Muscle layer of colon (tissue), 2 donors: ENCODE results near the gene LDLRAD3.

Source experiments
- H3K27ac ChIP-seq: one replicate; pipeline ENCODE4 v1.7.0; 2013; ENCODE audit warnings: low read depth, mild to moderate bottlenecking, low read length, moderate library complexity
- H3K27me3 ChIP-seq, 2 donors: one replicate each; pipeline ENCODE4 v1.7.0; 2013; ENCODE audit warnings: low read length in 2 of 2, mild to moderate bottlenecking in 2 of 2; ENCODE audit not compliant: insufficient read depth in 2 of 2, control insufficient read depth in 1 of 2
- H3K36me3 ChIP-seq: one replicate; pipeline ENCODE4 v1.7.0; 2013; ENCODE audit warnings: mild to moderate bottlenecking, low read length; ENCODE audit not compliant: insufficient read depth
- H3K4me1 ChIP-seq: one replicate; pipeline ENCODE4 v1.7.0; 2013; ENCODE audit warnings: mild to moderate bottlenecking, low read length; ENCODE audit not compliant: insufficient read depth
- H3K4me3 ChIP-seq, 2 donors: one replicate each; pipeline ENCODE4 v1.7.0; 2013; ENCODE audit warnings: low read length in 2 of 2, low read depth in 1 of 2, mild to moderate bottlenecking in 1 of 2, moderate library complexity in 1 of 2
- H3K9ac ChIP-seq: one replicate; pipeline ENCODE4 v1.7.0; 2013; ENCODE audit warnings: low read length
- H3K9me3 ChIP-seq: one replicate; pipeline ENCODE4 v1.7.0; 2013; ENCODE audit warnings: mild to moderate bottlenecking, low read length
- donor health status: abdominal sarcoma.
- donor health status: Adenocarcinoma of cecum.

LDLRAD3 gene

DNA sequence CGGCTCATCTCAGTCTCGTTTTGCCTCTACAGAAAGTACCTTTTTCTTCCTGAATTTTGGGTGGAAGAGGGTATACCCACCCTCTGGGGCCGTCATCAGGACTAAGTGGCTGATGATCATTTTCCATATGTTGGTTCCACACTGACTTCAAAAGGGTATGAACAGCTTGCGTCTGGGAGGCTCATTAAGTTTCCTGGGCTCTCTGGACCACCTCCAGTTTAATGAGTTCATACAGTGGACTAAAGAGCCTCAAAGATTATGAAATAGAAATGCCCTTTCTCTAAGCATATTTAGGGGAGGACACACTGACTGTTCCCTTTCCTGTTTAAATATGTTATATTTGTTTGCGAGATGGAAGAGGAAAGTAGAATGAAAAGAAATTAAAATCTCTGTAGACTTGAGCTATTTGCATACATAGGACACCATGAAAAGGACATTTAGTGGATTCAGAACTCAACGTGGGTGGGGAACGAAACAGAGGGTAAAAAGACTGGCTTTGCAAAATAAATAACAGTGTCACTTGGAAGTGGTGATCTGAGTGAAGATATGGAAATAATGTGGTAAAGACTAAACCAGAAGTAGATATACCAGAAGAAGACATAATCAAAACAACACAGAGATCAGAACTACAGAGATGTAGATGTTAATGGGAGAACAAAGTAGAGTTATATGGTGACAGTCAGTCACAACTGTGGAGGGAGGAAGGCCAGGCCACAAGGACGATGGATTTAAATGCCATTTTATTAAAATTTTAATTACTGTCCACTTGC lies 18.7 kb downstream of the LDLRAD3 start:
- H3K9me3 ChIP-seq, result no peaks in the 10 kb centered on the region
- H3K27me3 ChIP-seq, result no peaks in the 10 kb centered on the region
- no peak overlapping the region for H3K9ac ChIP-seq
- H3K36me3 ChIP-seq, result no peaks in the 10 kb centered on the region
- H3K4me1 ChIP-seq, result peaks cover 7% of the 10 kb centered on the region
- no peak overlapping the region for H3K4me3 ChIP-seq
- no peak overlapping the region for H3K27ac ChIP-seq

DNA sequence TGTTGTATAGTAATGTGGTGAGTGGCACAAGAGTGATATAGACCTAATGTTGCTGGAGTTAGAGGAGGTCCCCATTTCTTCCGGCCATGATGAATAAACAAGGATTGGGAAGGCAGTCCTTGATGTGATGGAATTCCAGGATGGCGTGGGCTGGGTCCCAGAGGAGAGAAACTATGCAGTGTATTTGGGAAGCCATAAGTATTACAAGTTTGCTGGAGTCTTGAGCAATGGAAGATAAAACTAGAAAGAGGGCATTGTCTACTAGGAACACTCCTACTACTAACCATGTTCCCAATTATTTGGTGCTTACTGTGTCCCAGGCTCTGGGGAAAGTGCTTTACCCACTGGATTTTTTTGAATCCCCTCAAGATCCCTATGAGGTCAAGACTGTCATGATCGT lies 20.0 kb downstream of the LDLRAD3 start:
- Histone ChIP-seq H3K36me3 (no peaks in the 10 kb centered on the region), H3K4me1 (peaks cover 14% of the 10 kb centered on the region), H3K9me3 (no peaks in the 10 kb centered on the region)

DNA sequence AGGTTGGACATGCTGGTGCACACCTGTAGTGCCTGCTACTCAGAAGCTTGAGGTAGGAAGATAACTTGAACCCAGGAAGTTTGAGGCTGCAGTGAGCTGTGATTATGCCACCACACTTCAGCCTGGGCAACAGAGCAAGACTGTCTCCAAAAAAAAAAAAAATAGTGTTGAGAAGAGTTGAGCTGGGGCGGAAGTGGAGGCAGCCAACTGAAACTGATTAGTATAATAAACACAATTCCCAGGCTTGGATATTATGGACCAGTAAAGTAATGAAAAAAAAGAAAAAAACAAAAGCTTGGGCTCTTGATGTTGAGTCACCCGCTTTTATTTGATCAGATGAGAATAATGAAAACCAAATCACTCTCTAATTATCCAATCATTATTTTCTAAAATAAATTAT lies 21.0 kb downstream of the LDLRAD3 start:
- Histone ChIP-seq H3K4me1 (peaks cover 22% of the 10 kb centered on the region), H3K4me3 (no peak overlapping the region), H3K27ac (no peak overlapping the region)

More for the DNA sequence above, 20.0 kb downstream of the LDLRAD3 start:
- Histone ChIP-seq H3K27me3 (no peaks in the 10 kb centered on the region), H3K27ac (no peak overlapping the region), H3K9ac (no peak overlapping the region), H3K4me3 (no peak overlapping the region)

DNA sequence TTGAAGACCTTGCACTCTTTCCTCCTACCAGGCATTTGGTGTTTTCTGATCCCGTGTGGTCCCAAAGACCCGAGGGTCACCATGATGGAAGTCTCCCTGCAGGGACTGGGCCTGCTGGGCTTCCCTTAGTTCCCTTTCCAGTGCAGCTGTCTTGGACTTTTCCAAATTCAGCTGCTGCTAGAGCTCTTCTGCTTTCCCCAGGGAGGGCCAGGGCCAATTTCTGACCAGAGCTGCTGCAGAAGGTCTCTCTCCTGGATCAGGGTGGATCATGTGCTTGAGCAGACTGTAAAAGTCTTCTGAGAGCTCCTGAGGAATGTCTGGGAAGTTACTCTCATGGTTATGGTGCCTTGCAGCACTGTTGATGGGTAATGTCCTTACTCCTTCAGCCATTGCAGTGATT lies 23.2 kb downstream of the LDLRAD3 start:
- Histone ChIP-seq H3K9ac (no peak overlapping the region), H3K27ac (no peak overlapping the region), H3K4me1 (peaks cover 26% of the 10 kb centered on the region), H3K4me3 (no peak overlapping the region), H3K9me3 (no peaks in the 10 kb centered on the region), H3K27me3 (no peaks in the 10 kb centered on the region), H3K36me3 (no peaks in the 10 kb centered on the region)

More for the DNA sequence above, 21.0 kb downstream of the LDLRAD3 start:
- Histone ChIP-seq H3K36me3 (no peaks in the 10 kb centered on the region), H3K9me3 (no peaks in the 10 kb centered on the region), H3K27me3 (no peaks in the 10 kb centered on the region), H3K9ac (no peak overlapping the region)

DNA sequence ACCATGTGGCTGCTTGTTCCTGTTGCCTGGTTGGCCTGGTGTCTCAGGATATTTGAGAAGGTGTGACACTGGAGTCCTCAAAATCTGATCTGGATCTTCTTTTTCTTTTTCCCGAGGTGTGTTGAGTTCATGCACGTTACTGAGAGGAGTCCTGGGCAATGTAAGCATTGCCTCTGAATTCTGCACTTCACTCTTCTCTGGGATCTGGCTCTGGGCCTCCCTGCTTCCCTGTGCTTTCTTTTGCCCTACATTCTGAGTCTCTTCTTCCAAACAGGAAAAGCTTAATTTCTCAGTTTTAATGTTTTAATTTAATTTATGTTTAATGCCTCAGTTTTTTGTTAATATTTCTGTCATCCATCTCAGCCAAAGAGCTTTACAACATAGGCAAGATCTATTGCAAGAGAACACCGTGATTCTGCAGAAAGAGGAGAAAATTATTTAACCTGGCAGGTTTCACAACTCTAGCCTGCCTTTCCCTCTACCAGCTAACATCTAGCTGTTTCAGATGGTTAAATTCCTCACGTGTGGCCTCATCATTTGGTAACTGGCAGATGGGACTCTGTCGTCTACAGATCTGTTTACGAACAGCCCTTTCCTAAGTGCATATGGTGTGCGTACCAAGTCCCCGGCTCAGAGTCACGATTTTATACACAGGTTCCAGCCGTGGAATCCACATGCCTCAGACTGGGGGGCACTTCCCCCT lies 24.7 kb downstream of the LDLRAD3 start:
- no peak overlapping the region for H3K4me3 ChIP-seq
- no peak overlapping the region for H3K27ac ChIP-seq
- no peaks in the 10 kb centered on the region for H3K9me3 ChIP-seq
- H3K27me3 ChIP-seq, result no peaks in the 10 kb centered on the region
- no peaks in the 10 kb centered on the region for H3K36me3 ChIP-seq
- H3K9ac ChIP-seq, result no peak overlapping the region
- H3K4me1 ChIP-seq, result peaks cover 26% of the 10 kb centered on the region

DNA sequence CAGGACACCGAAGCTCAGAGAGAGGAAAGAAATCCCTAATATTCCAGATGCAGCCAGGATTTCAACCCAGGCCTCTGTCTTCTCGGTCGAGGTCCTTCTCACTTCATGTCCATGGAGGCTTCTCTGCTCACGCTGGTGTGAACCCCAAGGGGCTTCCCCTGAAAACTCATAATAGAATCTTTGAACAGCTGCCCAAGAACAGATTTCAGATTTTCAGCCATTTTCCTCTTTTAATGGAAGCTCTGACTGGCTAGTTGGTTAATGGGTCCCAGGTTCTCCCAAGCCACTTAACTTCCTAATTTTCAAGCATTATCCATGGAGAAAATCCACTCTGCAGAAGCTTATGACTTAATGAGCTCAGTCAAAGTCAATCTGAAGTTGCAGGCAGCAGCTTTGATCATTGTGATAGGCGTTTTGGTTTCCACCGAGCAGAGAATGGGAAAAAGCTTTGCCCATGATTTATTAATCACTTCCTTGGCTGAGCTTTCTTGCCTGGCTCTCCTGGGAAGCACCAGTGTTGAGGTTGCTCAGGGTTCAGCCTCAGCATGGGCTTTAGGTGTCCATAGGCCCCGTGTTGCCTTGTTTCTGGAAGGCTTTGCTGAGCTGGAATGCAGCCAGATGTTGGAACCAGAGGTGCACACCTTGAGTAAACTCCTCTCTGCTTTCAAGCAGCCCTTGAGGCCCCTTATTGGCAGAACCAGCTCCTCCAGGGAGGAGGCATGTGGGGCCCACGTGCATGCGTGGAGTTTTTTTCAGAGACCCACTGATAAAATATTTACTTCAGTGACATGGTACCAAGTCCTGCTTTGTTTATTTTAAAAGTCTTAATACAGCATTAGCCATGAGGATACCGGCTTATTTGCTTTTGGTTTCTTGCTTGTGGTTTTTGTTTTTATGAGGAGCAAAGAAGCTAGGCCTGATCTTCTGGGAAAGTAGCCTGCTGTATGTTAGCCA lies 25.5 kb downstream of the LDLRAD3 start:
- H3K4me1 ChIP-seq, result peaks cover 26% of the 10 kb centered on the region
- H3K9ac ChIP-seq, result no peak overlapping the region
- no peaks in the 10 kb centered on the region for H3K9me3 ChIP-seq
- no peak overlapping the region for H3K4me3 ChIP-seq
- no peaks in the 10 kb centered on the region for H3K36me3 ChIP-seq
- H3K27me3 ChIP-seq, result no peaks in the 10 kb centered on the region
- H3K27ac ChIP-seq, result no peak overlapping the region

DNA sequence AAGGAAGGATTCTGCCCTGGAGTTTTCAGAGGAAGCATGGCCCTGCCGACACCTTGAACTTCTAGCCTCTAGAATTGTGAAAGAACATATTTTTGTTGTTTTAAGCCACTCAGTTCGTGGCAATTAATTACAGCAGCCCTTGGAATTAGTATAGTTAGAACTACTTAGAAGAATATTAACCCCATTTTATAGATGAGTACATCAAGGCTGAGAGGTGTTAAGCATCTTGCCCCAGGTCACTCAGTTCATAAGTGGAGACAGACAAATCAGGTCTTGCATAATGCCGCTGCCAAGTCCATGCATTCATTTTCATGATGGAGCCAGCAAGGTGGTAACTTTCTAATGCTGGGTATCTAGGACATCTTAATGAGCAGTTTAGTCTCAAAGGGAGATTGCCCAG lies 26.6 kb downstream of the LDLRAD3 start:
- H3K4me3 ChIP-seq, result no peak overlapping the region

DNA sequence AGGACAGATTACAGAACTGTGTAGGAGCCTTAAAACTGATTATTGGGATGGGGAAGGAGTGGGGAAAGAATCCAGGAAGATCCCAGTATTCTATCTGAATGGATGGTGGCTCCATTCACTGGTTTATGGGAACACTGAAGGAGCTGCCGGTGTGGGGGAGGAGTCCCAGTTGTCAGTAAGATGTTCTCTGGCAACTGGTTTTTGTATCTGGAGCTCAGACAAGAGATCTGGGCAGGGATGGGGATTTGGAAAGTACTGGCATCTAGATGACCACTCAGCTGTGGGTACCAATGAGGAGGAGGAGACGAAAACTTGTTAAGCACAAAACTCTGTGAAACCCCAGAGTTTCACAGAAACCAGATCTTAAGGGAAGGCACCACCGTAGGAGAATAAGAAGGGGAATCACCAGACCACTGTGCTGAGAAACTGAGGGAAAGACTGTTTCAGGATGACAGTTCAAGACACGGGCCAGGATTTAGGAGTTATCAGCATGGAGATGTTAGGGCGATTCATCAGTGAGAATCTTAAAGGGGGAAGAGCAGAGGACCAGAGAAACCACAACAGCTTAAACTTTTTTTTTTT lies 28.1 kb downstream of the LDLRAD3 start:
- Histone ChIP-seq H3K36me3 (no peaks in the 10 kb centered on the region), H3K9me3 (no peaks in the 10 kb centered on the region), H3K27me3 (no peaks in the 10 kb centered on the region), H3K4me1 (peaks cover 25% of the 10 kb centered on the region), H3K9ac (no peak overlapping the region), H3K4me3 (no peak overlapping the region), H3K27ac (no peak overlapping the region)

More for the DNA sequence above, 26.6 kb downstream of the LDLRAD3 start:
- Histone ChIP-seq H3K36me3 (no peaks in the 10 kb centered on the region), H3K27me3 (no peaks in the 10 kb centered on the region), H3K9ac (no peak overlapping the region), H3K9me3 (no peaks in the 10 kb centered on the region), H3K27ac (no peak overlapping the region), H3K4me1 (peaks cover 26% of the 10 kb centered on the region)

DNA sequence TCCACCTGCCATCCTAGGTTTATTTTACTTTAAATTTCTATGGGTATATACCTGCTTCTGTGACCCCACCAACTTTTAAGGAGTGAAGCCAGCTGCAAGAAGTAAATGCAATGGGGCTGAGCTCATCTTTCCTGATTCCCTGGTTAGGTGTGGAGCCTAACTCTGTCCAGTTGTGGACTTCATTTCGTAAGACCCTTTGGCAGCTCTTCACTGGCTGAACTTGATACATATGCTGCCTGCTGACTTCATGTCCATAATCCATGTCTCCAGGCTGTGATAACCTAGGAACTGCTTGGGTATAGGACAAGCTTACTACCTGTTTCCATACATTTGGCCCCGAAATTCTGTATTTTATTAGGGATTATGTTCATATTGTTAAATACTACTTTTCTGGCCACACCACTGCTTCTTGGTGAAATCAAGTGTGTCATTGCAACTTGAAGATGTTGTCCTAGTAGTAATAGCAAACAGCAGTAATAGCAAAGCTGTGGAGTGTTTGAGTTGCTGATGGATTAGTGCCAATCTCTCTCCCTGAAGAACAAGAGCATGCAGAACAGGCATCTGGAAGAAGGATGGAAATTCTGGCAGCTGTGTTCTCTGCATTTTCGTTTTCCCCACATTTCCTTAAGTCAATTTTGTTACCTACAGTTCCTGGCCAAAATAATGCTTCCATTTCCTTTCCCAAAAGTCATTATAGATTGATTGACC lies 31.2 kb downstream of the LDLRAD3 start:
- Histone ChIP-seq H3K36me3 (no peaks in the 10 kb centered on the region), H3K27ac (no peak overlapping the region), H3K4me3 (no peak overlapping the region), H3K4me1 (peaks cover 8% of the 10 kb centered on the region), H3K9ac (no peak overlapping the region), H3K9me3 (no peaks in the 10 kb centered on the region), H3K27me3 (no peaks in the 10 kb centered on the region)

DNA sequence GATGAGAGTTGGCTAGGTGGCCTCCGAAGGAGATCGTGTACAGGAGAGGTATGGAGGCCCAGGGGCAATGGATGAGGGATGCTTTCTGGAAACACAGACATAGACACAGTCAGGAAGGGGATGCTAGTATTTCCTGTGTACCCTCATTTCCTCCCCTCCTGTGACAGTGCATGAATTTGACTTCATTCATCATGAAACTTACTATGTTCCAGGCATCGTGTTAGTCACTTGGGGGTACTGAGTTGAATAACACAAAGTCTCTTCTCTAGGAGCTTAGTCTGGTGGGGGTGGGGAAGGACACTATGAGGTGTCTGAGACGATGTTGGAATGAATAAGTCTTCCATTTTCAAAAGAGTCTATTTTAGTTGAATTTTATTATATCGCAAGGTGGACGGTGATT lies 32.6 kb downstream of the LDLRAD3 start:
- Histone ChIP-seq H3K4me3 (no peak overlapping the region), H3K27me3 (no peaks in the 10 kb centered on the region), H3K4me1 (peaks cover 10% of the 10 kb centered on the region), H3K36me3 (no peaks in the 10 kb centered on the region), H3K9me3 (no peaks in the 10 kb centered on the region), H3K9ac (no peak overlapping the region), H3K27ac (no peak overlapping the region)
